ENCODE data around the gene LHX5.

Gene LHX5

DNA sequence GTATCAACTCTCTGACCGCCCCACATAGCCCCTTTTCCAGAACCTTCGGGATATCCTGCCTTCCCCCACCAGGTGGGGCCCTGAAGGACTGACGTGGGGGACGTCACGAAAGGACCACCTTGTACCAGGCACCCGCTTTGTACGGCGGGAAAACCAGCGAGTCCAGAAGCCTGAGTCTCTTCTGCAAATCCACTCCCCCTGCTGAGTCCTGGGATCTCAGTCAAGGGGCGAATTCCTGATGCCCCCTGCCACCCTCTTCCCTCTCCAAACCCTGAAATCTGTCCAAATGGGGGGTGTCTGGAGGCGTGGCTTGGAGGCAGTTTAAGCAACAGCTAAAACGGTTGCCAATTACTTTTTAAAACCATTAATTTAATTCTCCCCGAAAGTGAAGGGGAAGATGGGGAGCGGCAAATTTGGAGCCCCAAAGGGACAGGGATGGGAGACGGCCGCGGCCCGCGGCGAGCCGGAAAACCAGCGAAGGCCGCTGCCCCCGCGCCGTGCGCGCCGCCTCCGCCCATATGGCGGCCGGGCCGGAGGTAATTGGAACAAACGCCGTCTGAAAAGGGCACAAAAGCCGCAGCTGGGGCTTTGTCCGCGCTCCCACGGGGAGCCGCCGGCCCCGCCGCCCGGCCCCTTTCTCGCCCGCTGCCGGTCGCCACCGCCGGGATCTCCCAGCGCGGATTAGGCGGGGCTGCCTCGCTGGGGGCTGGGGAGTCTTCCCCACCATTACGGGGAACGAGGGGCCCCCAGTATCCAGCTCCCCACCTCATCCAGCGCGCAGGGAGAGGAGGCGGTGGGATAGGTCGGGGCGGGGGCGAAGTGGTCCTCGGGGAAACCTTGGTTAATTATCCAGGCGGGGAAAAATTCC lies 6.6 kb downstream of the LHX5 start:
- DNase-seq (ENCODE audit: low spot score): no peak

DNA sequence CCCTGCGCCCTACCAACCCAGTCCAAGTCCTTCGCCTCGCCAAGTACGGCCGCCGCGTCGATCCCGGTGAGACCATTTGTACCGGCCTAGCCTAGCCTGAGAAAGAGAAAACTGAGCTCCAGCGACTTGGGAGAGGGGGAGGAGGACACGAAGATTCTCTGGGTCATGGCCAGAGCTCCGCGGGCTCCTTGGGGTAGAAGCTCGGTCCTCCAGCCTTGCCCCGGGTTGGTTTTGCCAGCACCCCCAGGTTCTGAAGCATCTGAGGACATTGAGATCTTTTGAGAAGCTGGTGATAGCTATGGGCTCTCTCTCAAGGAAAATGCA lies 7.3 kb downstream of the LHX5 start:
- no peak for DNase-seq (ENCODE audit: low spot score)

DNA sequence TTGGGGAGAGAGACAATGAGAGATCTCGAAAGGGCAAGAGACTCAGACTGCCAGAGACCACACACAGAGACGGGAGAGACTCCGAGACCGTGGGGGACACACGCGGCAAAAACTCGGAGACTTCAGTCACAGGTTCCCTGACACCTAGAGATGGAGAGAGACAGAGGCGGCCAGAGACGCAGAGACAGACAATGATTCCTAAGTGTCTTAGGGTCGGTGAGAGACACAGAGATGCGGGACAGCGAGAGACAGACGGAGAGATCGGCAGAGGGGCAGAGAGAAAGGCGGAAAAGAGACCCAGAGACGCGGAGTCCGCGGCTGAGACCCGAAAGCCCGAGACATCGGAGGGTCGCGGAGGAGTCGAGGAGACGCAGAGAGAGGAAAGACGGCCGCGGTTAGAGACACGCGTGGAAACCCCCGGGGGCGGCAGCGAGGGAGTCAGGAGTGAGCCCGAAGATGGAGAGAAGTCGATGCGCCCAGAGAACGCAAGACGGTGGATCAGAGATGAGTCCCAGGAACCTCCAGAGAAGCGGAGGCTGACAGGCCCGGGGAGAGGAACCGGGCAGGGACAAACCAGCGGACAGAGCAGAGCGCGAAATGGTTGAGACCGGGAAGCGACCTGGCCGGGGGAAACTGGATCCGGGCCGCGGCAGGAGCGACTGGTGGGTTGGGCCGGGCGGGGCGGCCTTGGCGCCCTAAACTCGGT lies 7.8 kb downstream of the LHX5 start:
- DNase-seq (ENCODE audit: low spot score): no peak

DNA sequence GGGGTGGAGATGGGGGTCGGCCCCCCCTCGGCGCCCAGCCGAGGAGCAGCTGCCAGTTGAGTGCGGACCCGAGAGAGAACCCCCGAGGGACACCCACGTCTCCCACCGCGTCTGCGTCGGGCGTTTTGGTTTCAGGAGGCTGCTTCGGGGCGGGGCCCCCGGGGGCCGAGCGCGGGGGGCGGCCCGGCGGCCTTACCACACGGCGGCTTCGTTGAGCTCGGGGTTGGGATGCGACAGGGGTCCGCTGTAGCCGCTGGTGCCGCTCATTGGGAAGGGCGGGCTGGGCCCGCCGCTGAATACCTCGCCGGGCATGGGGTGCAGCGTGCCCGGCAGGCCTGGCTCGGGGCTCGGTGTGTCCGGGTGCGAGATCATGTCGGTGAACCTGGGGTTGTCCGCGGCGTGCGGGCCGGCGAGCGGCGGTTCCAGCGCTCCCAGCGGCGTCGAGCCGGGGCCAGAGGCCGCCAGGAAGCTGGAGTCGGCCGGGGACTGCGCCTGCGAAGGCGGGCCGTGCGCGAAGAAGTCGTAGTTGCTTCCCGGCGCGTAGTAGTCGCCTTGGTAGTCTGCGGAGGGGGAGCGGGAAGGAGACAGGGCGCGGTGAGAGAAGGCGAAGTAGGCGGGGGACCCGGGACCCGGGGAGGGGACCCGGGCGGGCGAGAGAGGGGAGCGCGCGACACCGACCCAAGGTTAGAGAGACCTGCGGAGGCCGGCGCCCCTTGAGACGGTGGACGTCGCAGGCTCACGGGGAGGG lies 8.5 kb downstream of the LHX5 start:
- no peak for DNase-seq (ENCODE audit: low spot score)

DNA sequence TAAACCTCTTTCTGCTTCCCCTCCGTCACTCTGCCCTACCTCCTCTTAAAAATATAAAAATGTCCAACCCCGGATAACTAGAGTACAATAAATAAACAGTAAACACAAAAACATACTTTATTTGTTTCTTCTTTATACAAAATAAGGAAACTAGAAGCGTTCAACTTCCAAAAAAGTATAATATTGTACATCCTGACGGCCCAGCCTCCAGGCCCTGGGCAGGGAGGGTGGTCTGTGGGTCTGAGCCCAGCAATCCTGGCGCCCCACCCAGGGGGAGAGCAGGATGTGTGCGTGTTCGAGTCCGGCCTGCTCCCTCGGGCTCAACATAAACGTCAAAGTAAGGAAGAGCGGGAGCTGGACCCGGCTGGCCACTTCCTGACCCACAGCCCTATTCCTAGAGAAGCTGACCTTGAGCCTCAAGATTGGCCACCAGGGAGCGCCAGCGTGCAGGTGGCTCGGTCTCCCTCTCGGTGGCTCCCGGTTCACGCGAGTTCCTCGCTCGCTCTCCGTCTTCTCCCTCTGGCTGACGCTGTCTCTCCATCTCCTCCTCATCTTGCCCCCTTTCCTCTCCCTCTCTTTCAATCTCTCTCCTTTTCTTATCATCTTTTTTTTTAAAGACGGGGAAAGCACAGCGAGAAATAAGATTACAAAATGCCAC lies 9.4 kb downstream of the LHX5 start:
- peak; percentile 87 for DNase-seq (ENCODE audit: low spot score)

DNA sequence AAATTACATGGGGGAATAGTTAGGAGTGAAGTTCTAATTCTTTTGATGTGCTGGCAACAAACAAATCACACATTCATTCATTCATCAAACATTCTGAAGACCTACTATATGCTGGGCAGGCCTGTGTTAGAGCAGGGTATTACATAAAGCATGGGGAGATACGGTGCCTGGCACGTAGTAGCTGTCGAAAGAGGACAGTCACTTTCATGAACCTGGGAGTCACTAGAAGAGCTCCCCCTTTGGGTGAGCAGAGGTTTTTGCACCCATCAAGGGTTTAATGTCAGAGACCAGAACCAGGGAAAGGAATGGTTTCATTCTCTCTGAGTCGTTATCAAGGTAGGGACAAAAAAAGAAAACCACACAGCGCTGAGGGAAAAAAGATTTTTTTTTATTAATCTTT lies 10.0 kb downstream of the LHX5 start:
- DNase-seq (ENCODE audit: low spot score): peak; percentile 63

DNA sequence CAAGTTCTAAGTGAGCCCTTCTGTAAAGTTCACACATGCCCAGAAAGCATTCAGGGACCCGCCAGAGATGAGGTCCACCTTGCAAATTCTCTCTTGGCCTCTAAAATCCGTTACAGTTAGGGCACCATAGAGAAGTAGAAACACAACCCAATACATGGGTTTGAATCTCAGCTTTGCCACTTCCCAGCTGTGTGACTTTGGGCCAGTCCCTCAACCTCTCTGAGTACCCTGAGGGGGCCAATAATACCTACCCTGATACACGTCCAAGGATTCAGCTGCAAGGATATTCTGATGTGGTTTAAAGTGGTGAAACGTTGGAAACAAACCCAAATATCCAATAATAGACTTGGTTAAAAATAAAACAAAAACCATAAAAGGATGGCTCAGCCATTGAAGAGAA lies 11.7 kb downstream of the LHX5 start:
- DNase-seq (ENCODE audit: low spot score): no peak

DNA sequence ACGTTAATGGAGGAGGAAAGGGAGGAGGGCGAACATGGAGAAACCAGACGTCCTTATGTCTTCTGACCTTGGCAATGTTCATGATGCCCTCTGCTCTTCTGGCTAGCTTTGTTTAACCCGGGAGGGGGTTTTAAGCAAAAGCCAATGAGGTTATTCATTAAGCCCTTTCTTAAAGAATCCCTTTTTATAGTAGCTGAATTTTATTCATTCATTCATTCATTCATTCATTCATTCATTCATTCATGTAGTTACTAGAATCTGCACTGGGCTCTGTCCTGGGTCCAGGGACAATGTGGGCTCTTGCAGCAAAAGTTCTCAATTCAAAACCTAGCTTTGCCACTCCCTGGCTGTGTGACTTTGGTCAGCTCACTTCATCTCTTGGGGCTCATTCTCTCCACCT lies 14.0 kb downstream of the LHX5 start:
- no peak for DNase-seq (ENCODE audit: low spot score)

DNA sequence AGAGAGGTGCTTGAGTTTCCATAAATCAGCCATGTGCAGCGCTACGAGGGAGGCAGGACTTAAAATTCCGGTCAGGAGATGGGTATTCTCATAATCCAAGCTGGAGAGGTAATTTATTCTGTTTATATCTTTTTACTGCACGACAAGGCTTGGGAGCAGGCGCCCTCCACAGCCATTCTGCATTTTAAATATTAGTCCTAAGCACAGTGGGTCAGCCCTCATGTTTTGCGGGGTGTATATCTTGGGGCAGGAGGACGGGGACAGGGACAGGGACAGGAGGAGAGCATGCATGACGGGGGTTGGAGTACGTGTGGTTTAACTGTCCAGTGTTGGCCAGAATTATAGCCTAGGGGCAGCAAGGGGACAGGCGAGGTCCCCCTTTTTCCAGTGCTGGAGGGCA lies 14.5 kb downstream of the LHX5 start:
- DNase-seq (ENCODE audit: low spot score): no peak

DNA sequence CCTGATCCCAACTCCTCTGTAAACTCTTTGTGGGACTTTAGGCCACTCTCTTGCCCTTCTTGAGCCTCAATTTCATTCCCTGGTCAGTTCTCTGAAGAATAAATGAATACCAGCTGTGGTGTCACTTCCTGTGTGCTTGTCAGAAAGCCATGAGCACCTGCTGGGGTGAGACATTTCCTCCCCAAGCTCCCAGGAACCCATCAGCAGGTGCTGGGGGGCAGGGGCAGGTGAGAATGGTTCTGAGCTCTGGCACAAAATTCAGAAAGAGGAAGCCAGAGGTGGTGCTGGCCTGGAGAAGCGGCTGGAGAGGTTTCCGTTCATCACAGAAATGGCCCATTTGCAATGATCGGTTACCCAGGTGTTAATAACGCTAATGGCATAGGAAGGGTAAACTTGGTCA lies 14.9 kb downstream of the LHX5 start:
- no peak for DNase-seq (ENCODE audit: low spot score)

DNA sequence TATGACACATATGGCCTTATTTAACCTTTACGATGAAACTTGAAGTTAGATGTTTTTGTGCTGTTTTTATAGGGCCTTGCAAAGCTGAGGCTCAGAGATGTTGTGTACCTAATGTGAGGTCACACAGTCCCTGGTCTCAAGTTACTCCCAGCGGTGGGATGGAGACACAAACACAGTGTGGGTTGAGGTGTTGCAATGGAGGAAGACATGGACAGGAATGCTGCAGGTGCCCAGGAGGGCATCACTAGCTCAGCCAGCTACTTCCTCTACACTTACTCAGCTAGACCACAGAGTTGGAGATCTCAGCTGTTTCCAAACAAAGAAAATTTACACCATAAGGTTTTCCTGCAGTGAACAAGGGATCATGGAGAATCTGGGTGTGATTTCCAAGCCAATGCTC lies 15.5 kb downstream of the LHX5 start:
- DNase-seq (ENCODE audit: low spot score): no peak

DNA sequence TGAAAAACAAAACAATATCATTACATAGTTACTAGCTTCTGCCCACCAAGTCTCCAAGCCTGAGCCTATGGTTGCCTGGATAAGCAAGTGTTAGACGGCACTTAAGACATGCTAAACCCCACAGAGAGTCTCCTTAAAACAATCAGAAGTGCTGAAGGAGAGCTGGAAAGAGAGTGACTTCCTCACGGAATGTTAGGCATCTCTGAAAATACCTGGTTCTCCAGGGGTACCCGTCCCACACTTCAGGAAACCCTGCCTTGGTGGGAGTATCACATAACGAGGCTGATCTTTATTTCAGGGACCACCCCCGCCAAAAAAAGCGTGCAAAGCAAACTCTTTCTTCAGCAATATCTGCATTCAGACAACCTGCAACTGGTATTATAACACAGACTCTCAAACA lies 18.3 kb downstream of the LHX5 start:
- no peak for DNase-seq (ENCODE audit: low spot score)

DNA sequence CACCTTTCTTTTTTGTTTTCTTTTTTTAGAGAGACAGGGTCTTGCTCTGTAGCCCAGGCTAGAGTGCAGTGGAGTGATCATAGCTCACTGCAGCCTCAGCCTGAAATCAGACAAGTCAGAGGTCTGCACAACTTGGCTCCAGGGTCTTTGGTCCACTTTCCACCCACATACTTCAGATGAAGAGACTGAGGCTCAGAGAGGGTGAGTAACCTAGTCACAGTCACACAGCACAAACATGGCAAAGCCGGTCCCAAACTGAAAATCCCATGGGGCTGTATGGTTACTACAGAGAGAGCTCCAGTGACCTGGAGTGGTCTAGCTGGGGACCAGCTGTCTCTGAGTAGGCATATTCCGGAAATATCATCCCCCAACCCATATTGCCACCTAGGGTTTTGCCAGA lies 19.2 kb downstream of the LHX5 start:
- no peak for DNase-seq (ENCODE audit: low spot score)

DNA sequence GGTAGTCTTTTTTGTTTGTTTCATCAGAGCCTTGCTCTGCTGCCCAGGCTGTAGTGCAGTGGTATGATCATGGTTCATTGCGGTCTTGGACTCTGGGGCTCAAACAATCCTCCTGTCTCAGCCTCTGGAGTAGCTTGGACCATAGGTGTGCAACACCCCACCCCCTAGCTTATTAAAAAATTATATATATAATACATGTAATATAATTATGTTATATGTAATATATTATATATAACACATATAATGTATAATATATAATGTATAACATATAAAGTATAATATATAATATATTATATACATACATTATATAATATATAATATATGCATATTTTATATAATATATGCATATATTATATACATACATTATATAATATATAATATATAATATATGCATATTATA lies 21.8 kb downstream of the LHX5 start:
- no peak for DNase-seq (ENCODE audit: low spot score)

DNA sequence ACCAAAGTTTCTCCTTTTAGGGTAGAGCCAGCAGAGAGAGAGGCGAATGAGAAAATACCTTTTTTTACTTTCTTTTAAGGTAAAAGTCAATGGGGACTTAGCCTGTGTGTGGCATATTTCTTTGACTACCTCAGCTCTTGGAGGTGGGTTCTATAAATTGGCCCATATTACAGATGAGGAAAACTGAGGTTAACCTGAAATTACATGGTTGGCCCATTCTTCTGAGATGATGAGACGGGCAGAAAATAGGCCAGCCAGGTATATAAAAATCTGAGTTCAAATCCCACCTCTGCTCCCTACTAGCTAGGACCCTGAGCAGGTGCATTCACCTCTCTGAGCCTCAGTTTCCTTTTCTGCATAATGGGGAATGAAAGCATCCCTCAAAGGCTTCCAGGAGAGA lies 22.4 kb downstream of the LHX5 start:
- DNase-seq (ENCODE audit: low spot score): no peak

DNA sequence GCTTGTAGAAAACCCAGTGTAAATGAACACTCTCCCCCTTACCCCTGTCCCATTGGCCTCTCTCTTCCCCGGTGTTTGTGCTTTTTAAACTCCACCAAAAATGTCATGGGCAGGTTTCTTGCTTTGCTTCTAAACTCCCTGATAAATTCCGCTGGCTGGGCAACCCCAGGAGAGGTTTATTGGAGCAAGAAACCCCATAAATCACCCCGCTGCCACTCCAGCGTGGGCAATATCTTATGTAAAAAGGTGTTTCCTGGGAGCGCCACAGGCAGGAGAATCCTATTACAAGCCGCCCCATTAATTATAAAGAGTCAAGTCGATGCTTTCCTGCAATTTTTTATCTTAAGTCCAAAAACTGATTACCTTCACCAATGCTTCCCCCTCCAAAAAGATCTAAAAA lies 22.8 kb downstream of the LHX5 start:
- no peak for DNase-seq (ENCODE audit: low spot score)

DNA sequence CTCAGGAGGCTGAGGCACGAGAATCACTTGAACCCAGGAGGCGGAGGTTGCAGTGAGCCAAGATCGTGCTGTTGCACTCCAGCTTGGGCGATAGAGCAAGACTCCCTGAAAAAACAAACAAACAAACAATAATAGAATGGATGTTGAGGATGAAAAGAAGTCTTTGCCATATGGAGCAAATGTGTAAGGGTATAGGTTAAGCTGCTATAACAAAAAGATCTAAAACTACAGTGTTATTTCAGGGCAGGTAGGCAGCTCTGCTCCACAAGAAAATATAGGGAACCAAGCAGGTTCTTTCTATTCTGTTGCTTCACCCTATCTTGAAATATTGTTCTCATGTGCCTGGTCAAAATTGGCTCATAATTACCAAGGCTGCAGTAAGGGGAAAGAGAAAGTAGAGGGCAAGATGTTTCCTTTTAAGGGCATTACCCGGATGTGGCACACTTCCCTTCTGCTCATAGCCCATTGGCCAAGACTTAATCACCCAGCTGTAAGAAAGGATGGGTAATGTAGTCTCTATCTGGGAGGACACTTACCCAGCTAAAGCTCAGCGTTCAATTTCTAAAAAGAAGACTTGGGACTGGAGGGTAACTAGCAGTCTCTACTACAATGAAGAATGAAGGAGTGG lies 26.0 kb downstream of the LHX5 start:
- no peak for DNase-seq (ENCODE audit: low spot score)

DNA sequence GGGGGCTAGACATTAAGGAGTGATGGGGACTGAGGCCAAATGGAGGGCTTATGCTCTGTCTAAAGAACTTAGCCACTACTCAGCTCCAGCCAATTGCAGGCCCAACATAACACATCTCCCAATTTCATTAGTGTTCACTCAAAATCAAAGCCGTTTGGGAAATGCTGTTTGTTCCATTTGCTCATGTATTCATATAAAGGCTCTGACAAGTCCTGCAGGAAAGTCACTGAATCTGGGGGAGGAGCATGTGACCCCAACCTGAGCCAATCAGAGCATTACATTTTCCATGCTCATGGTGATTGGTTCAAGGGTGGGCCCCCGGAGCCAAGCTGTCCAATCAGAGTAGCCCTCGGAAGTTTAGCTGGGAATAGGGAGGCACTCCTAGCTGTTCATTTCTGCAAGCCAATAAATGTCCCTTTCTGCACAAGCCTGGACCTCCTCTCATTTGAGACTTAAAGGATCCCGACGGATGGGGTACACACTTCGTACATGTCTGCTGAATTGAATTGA lies 28.6 kb downstream of the LHX5 start:
- no peak for DNase-seq (ENCODE audit: low spot score)

DNA sequence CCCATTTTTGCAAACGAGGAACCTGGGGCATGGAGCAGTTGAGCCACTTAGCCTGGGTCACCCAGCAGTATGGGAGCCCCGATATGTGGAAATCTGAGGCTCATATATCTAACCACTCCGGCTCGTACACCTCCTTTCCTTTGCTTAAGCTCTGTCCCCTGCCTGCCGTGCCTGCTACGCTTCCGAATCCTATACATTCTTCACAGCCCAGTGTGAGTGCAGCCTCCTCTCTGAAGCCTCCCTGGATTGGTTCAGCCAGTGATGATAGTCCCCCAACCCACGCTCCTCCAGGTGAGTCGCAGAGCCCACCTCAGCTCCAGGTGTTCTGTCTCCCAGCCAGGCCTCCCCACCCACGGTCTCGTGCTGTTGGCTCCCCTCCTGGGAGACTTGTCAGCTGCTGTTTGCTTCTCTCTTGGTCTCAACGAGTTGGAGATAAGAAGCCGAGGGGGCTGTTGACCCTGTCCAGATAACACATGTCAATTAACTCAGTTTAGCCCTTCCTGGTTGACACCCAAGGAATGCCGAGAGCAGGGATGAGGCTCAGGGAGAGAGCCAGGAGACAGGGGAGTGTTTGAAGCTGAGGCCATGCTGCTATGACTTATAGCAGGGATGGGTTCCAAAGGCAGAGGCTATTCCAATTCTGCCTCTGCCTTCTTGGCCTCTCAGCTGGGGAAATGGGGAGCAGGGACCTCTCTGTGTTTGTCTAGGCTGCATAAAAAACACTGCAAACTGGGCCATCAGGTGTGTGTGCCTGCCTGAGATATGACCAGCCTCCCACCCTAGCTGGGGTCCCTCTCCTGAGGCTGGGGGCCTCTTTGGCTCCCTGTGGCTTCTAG lies 30.5 kb downstream of the LHX5 start:
- DNase-seq (ENCODE audit: low spot score): no peak

DNA sequence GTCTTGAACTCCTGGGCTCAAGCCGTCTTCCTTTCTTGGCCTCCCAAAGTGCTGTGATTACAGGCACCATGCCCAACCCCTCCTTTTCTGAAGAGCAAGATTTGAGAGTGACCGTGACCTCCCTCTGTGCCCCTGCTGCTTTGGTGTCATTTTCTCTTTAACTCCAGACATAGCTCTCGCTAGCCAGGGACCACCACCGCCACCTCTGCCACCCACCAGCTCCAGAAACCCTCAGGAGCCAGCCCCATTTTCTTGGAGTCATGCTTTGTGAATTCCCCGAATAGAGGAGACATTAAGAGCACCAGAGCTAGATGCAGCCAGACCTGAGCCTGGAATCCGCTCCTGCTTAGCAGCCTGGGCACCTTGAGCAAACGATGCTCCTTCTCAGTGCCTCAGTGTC lies 31.3 kb downstream of the LHX5 start:
- no peak for DNase-seq (ENCODE audit: low spot score)

DNA sequence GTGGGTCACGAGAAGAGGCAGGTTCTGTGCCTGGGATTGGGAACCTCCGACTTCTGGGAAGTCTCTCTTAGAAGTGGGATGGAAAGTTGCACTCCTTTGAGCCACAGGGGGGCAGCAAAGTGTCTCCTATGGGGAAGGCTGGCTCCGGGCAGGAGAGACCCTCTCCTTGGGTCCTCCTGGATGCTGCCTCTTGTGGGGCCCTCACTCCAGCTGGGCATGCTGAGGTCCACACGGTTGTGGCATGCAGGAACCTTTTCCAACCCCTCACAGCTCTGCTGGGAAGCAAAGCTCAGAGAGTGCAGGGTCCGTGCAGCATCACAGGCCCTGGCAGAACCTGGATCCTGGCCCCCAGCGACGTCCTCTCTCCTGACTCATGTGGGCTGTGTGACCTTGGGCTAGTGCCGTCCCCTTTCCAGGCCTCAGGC lies 32.1 kb downstream of the LHX5 start:
- DNase-seq (ENCODE audit: low spot score): peak; percentile 81

All from D341Med (cell line).